ENCODE data around the gene PML. TPM values are rescaled to one million over a fixed set of nuclear protein-coding genes. Genes with fewer than 3 reads are reported as not detected.

The PML gene
- total RNA-seq, 1 experiment from 2014 or later, result 47.7 TPM

DNA sequence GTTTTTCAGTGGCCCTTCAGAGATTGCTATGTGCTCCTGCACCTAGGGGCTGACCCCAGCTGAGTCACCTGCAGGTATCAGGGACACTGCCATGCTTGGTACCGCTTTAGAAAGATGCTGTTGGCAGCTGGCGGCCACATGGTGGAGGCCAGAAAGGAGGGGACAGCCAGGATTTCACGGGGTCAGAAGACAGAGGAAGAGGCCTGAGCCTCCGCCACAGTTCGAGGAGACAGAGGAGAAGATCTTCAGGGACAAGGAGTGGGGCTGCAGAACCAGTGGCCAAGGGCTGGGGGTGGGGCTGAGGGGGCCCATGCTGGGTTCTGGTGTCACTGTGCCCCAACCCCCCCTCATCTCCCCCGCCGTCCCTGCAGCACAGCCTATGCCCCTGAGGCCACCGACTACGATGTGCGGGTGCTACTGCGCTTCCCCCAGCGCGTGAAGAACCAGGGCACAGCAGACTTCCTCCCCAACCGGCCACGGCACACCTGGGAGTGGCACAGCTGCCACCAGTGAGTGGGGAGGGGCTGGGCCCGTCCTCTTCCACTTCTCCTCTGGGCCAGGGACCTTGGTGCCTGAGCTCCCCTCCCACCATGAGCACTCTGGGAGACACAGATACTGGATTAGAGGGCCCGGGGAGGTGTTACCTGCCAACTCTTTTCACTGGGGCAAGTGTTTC is 48.3 kb upstream of the PML start:
- ChIA-PET CTCF (interaction anchor here (0.8 kb wide), 1 partner anchor 102 kb away, joined by 3 read pairs; no protein-coding TSS in a partner anchor), POLR2A (no interaction called here)
- H3K4me3 Mint-ChIP-seq, result no peak overlapping the region
- no peak overlapping the region for H3K27ac Mint-ChIP-seq
- ATAC-seq (no peak), DNase-seq (ENCODE audit: low spot score) (no peak)
- no peaks in the 10 kb centered on the region for H3K9me3 Mint-ChIP-seq
- peaks cover 3% of the 10 kb centered on the region; the same call in 1 of the 2 replicates for H3K27me3 Mint-ChIP-seq (ENCODE audit: low read depth)
- TF ChIP-seq AR (CRISPR knock-in tag; IDR thresholded peaks at IDR 0.05), result no peak
- TF ChIP-seq TEAD4 (CRISPR knock-in tag; IDR thresholded peaks at IDR 0.05), result no peak
- no peak for TF ChIP-seq ETV6 (CRISPR knock-in tag; IDR thresholded peaks at IDR 0.05)
- no peak for TF ChIP-seq FOXP4 (CRISPR knock-in tag; IDR thresholded peaks at IDR 0.05)
- TF ChIP-seq SMAD3 (CRISPR knock-in tag; IDR thresholded peaks at IDR 0.05; ENCODE audit: borderline replicate concordance), result no peak
- no peak for TF ChIP-seq GRHL2 (CRISPR knock-in tag; IDR thresholded peaks at IDR 0.05; ENCODE audit: insufficient replicate concordance, severe bottlenecking)
- TF ChIP-seq GABPB1 (CRISPR knock-in tag; IDR thresholded peaks at IDR 0.05), result no peak
- TF ChIP-seq, protein P1, sequence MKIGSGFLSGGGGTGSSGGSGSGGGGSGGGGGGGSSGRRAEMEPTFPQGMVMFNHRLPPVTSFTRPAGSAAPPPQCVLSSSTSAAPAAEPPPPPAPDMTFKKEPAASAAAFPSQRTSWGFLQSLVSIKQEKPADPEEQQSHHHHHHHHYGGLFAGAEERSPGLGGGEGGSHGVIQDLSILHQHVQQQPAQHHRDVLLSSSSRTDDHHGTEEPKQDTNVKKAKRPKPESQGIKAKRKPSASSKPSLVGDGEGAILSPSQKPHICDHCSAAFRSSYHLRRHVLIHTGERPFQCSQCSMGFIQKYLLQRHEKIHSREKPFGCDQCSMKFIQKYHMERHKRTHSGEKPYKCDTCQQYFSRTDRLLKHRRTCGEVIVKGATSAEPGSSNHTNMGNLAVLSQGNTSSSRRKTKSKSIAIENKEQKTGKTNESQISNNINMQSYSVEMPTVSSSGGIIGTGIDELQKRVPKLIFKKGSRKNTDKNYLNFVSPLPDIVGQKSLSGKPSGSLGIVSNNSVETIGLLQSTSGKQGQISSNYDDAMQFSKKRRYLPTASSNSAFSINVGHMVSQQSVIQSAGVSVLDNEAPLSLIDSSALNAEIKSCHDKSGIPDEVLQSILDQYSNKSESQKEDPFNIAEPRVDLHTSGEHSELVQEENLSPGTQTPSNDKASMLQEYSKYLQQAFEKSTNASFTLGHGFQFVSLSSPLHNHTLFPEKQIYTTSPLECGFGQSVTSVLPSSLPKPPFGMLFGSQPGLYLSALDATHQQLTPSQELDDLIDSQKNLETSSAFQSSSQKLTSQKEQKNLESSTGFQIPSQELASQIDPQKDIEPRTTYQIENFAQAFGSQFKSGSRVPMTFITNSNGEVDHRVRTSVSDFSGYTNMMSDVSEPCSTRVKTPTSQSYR (CRISPR knock-in tag; IDR thresholded peaks at IDR 0.05), result no peak
- no peak for TF ChIP-seq RELA (CRISPR knock-in tag; IDR thresholded peaks at IDR 0.05; ENCODE audit: borderline replicate concordance)
- TF ChIP-seq ZNF396 (CRISPR knock-in tag; IDR thresholded peaks at IDR 0.05; ENCODE audit: borderline replicate concordance), result no peak
- no peak for TF ChIP-seq NR3C1 (CRISPR knock-in tag; conservative IDR thresholded peaks at IDR 0.05; ENCODE audit: low read depth)
- no peak for TF ChIP-seq STAT6 (CRISPR knock-in tag; conservative IDR thresholded peaks at IDR 0.05; ENCODE audit: low read depth)
- no peak for TF ChIP-seq ARID4B (CRISPR knock-in tag; IDR thresholded peaks at IDR 0.05; ENCODE audit: borderline replicate concordance)
- TF ChIP-seq, protein P2, sequence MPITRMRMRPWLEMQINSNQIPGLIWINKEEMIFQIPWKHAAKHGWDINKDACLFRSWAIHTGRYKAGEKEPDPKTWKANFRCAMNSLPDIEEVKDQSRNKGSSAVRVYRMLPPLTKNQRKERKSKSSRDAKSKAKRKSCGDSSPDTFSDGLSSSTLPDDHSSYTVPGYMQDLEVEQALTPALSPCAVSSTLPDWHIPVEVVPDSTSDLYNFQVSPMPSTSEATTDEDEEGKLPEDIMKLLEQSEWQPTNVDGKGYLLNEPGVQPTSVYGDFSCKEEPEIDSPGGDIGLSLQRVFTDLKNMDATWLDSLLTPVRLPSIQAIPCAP (CRISPR knock-in tag; IDR thresholded peaks at IDR 0.05), result no peak
- no peak for TF ChIP-seq JAZF1 (CRISPR knock-in tag; IDR thresholded peaks at IDR 0.05)
- TF ChIP-seq JUN (CRISPR knock-in tag; IDR thresholded peaks at IDR 0.05), result no peak
- TF ChIP-seq MXD4 (CRISPR knock-in tag; IDR thresholded peaks at IDR 0.05; ENCODE audit: borderline replicate concordance), result no peak
- TF ChIP-seq, protein P3, sequence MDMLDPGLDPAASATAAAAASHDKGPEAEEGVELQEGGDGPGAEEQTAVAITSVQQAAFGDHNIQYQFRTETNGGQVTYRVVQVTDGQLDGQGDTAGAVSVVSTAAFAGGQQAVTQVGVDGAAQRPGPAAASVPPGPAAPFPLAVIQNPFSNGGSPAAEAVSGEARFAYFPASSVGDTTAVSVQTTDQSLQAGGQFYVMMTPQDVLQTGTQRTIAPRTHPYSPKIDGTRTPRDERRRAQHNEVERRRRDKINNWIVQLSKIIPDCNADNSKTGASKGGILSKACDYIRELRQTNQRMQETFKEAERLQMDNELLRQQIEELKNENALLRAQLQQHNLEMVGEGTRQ (CRISPR knock-in tag; IDR thresholded peaks at IDR 0.05), result no peak
- H3K4me1 Mint-ChIP-seq, result peaks cover under 1% of the 10 kb centered on the region
- H3K36me3 Mint-ChIP-seq, result no peaks in the 10 kb centered on the region
